GM18502 (cell line): ENCODE results near the gene DNAH7.

Source experiments
- ATAC-seq: cut with Tn5 transposase; IDR thresholded peaks from one replicate; pipeline ENCODE4 v1.9.1; 2021; ENCODE audit warnings: mild to moderate bottlenecking; ENCODE audit not compliant: unreplicated experiment, poor library complexity

DNAH7 gene

DNA sequence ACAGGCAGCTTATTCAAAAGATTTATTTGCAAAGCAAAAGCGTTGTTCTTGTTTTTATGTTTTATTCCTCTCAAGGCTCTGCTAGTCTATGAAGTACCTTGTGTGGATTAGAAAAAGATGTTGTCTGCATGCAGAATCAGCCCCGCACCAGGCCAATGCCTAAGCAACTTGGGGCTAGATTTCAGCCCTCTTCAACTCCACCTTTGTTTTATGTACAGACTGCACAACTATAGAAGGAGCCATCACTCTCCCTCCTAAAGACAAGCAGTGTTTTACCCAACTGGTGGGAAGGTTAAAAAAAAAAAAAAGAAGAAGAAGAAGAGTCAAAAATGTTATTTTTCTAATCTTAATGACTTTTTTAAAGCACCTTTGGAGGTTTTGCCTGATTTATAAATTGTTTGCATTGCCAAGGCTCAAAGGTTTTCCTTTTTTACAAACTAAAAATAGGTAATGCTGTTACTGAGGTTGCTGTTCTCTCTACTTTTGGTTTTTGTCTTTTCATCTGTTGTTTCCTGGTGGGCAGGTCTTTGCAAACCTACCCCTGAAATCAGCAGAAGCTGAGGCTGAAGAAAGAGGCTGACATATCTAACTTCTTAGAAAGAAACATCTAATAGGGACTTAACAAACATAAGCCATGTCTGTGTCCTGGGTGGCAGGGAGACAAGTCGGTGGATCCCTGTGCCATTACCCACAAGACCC, 247.6 kb downstream of the DNAH7 start:
- ATAC-seq: no peak

GRCh38 chr2:195820373-195820772, 248.3 kb downstream of the DNAH7 start:
- ATAC-seq: no peak

DNA sequence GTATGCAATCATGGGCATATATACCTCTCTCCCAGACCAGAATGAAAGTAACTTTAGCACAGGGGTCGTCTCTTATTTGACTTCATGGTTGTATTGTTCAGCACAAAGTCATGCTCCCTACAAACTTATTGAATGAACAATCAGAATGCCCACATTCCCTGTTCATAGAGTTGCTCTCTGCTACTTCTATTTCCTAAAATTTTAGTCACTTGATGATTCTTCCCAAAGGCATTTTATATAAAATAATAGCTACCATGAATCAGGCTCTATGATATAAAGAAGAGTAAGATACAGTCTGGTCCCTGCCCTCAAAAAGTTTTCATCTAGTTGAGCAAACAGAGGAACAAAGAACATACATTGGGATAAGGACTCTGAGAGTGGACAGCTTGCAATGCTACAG, 249.4 kb downstream of the DNAH7 start:
- no peak for ATAC-seq

DNA sequence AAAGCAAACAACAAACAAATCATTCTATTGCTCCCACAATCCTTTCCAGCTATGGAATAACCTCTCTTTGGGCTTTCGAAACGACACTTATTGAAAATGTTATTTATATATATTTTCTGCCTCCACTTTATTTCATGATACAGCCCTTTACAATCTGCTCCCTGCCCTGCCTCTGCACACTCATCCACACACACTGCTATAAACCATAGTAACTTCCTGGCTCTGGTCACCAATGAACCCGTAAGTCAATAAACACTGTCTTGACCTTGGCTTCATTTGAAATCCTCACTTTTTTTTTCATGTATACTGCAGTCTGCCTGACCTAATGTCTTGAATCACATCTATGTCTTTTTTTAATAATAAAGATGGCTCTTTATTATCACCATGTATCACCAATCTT, 250.1 kb downstream of the DNAH7 start:
- ATAC-seq: no peak

- ATAC-seq: no peak
Measured at GRCh38 chr2:195818106-195818505, 250.5 kb downstream of the DNAH7 start.

- no peak for ATAC-seq
Measured at GRCh38 chr2:195815083-195815482, 253.6 kb downstream of the DNAH7 start.

DNA sequence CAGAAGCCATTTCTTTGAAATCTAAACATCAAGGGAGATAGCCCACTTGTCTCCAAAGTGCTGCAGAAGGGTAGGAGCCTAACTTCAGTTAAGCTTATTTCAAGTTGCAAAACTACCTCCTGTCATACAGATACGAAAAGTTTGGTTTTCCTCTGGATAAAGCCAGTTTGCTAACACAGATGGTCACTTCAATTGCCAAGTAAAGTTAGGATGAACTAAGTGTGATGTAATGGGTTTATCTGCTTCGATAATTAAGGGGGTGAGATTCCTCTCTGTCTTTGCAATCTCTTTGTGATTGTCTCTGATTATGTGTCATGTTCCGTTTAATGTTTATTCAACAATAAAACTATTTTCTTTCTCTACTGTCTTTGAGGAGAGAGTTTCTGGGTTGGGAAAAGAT, 255.2 kb downstream of the DNAH7 start:
- no peak for ATAC-seq

DNA sequence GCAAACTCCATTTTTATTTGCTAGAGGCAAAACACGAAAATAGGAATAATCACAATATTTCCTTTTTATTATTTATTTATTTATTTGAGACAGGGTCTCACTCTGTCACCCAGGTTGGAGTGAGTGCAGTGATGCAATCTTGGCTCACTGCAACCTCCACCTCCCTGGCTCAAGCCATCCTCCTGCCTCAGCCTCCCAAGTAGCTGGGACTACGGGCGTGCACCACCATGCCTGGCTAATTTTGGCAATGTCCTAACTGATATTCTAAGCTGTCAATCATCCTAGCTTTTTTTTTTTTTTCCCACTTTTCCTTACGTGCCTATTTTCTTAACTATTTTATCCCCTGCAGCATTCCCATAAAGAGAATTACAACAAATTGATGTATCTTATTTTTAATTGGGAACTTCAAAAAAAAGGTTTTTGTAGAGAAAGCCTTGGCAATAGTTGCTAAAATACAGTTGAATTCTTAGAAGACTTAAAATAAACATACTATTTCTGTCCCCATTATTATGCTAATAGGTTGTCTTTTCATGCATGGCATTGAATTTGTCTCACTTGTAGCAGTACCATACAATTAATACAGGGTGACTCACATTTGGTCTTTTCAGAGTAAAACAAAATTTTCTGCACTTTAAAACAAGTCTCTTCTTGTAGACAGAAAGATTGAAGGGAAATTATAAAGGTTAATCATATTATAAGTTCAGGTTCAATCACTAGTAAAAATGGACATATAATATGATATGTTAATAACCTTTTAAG, 258.1 kb downstream of the DNAH7 start:
- ATAC-seq: no peak

DNA sequence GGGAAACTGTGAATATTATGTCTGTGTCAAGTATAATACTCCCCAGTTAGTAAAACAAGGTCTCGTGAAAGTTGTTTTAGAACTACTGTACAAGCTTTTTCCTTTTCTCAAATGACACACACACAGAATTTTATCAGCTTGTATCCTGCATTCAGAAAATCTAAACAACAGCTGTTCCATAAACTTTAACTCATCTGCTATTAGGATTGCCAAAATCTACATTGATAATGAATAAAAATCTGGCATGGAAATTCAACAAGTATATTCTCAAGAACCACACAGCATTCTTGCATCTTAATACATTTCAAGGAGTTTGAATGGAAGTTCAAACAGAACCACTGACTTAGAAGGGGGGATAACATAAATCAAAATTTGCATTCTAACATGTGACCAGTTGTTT, 260.4 kb downstream of the DNAH7 start:
- no peak for ATAC-seq

DNA sequence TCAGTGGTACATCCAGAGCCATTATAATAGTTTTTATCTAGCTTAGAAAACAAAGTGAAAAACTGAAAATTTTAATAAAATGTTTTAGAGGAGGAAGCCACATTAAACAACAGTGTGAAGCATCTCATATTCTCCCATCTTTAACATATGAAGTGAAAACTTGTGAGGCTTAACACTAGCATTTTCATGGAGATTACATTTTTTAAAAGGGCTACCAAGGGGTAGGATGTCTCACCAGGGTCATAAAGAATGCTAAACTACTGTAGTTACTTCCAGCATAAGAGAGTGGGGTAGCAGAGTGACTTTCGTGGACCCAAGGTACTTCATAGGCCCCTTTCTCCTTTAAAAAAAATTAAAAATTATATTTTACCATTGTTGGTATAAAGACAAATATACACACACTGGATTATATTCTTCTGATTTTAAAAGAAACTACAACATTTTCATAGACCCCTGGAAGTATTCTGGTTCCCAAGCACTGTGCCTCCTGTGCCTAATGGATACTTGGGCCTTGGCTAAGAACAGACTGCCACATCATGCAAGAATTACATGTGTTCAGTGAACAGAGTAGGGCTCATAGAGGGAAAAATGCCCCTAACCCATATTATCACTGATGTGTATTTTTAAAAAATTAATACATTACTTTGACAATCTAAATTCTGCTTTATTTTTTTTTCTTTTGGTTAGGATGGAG, 263.2 kb downstream of the DNAH7 start:
- no peak for ATAC-seq

GRCh38 chr2:195795879-195796278, 272.8 kb downstream of the DNAH7 start:
- ATAC-seq: no peak

DNA sequence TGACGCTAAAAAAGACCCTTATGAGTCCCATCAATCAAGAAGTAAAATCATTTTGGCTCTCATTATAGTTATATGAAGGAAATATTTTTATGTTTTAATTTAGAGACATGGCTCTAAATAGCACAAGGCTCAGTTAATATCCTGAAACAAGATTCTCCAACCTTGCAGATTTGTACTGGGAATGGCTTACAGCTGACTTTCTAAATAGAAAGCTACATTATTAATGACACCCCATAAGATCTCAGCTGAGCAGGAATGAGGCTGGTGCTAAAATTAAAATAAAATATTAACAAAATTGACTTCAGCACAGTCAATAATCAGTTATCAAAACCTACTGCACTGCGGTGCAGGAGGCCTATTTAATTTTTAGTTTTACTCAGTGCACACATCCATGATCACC, 274.8 kb downstream of the DNAH7 start:
- ATAC-seq: no peak

- ATAC-seq: no peak
Measured at GRCh38 chr2:195782156-195782555, 286.5 kb downstream of the DNAH7 start.

DNA sequence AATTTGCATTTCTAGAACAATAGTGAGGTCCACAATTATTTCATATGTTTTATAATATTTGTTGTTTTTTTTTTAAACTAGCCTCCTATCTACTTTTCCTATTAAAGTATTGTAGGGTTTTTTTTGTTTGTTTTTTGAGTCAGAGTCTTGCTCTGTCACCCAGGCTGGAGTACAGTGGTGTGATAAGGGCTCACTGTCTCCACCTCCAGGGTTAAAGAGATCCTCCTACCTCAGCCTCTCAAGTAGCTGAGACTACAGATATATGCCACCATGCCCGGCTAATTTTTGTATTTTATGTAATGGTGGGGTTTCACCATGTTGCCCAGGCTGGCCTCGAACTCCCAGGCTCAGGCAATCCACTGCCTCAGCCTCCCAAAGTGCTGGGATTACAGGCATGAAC, 289.1 kb downstream of the DNAH7 start:
- ATAC-seq: no peak

- no peak for ATAC-seq
Measured at GRCh38 chr2:195769975-195770374, 298.7 kb downstream of the DNAH7 start.

DNA sequence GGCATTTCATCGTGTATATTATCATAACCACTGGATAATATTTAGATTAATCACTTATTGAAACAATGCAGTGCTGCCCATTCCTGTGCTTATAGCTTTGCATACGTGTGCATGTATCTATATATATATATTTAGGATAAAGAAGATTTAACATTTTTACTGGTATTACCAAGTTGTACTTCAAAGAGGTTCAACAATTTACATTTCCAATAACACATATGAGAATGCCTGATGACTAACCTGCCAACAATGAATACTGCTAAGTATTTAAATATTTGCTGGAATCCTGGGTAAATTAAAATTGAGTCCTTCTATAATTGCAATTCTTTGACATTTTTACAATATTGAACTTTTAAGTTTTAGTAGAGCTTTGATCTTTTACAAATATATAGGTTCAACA, 300.2 kb downstream of the DNAH7 start:
- no peak for ATAC-seq

DNA sequence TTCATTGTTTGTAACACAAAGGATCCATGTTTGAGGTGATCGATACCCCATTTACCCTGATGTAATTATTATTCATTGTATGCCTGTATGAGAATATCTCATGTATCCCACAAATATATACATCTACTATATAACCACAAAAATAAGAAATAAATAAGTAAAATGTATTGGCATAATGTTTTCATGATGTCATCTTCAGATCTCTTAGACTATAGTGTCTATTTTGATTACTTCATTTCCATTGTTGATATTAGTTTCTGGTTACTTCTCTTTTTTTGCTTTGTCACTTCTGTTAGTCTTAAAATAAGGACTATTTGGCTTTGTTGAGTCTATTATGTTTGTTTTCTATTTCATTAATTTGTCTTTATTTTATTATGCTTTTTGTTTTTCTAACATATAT, 301.9 kb downstream of the DNAH7 start:
- no peak for ATAC-seq

GRCh38 chr2:195763866-195764265, 304.8 kb downstream of the DNAH7 start:
- ATAC-seq: no peak

DNA sequence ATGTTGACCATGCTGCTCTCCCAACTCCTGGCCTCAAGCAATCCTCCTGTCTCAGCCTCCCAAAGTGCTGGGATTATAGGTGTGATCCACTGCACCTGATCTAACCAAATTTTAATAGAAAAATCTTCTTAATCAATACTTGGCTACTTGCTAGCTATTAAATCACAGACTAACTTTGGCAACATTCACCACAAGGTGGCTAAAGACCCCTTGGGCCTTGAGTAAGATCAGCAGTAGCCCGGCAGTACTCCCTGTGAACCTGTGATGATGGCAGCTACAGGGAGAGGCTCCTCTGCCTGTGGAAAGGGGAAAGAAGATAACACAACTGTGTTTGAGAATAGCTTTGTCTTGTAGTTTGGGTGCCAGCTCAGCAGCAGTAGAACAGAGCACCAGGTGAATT, 308.8 kb downstream of the DNAH7 start:
- ATAC-seq: no peak

GRCh38 chr2:195758846-195759245, 309.8 kb downstream of the DNAH7 start:
- ATAC-seq: no peak

DNA sequence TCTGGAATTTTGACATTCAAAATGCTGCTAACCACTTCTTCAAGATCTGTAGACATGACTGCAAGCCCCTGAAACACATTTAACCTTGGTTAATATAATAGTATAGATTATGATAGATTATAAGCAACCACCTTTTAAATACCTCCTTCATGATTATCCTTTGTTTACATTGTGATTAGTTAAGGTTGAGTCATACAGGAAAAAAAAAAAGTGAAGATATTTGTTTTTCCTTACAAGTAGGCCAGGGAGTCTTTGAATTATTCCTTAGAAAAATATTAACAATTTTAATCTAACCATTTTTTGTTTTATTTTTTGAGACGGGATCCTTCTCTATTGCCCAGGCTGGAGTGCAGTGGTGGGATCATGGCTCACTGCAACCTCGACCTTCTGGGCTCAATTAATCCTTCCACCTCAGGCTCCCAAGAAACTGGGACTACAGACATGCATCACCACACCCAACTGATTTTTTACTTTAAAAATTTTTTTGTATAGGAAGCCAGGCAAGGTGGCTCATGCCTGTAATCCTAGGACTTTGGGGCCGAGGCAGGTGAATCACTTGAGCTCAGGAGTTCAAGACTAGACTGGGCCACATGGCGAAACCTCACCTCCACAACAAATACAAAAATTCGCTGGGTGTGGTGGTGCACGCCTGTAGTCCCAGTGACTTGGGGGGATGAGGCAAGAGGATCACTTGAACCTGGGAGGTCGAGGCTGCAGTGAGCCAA, 312.3 kb downstream of the DNAH7 start:
- no peak for ATAC-seq
